GM21619 (cell line): Measurements from ENCODE around the gene ANKRD17.
"Not testable (repeated sequence)": the region's sequence is repeated elsewhere in the genome, so short reads cannot be mapped to it uniquely, and the experiment has no call there.

Experiments used
- ATAC-seq: cut with Tn5 transposase; IDR thresholded peaks from one replicate; pipeline ENCODE4 v1.9.1; 2021; ENCODE audit not compliant: unreplicated experiment

Gene ANKRD17

DNA sequence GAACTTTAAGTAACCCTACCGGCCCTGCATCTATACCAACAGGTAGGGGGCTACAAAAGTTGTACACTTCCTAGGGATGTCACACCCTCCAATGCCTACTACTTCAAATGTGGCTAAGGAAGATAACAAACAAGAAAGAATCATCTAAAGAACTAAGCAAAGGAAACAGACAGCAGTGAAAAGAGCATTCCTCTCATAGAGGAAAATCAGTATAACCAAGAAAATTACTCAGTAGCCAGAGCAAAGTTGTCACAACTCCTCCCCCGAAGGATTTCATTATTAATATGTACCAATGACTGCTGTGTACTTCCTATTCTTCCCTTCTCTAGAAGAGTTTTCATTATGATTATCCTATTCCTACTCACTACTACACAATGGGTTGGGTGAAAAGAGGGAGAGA lies 12.6 kb downstream of the ANKRD17 start:
- ATAC-seq, result no peak

- ATAC-seq, result no peak
These were observed 13.5 kb downstream of the ANKRD17 start for GRCh38 chr4:73244945-73245601.

DNA sequence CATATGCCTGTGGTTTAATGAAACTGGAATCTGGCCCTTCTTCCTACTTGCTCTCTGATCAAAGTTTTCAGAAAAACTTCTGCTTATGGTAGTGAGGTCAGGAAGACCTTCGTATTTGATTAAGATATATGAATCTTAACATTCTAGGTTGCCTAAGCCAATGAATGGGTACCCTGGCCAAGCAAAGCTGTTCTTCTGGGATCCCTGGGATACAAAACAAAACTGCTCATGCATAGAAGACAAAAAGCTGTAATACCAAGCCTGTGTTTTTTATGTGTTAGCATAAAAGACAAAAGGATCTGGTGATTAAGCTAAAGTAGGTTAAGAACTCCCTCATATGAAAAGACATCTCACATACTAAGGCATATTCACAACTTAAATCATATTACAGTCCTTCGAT lies 21.6 kb downstream of the ANKRD17 start:
- ATAC-seq, result no peak

DNA sequence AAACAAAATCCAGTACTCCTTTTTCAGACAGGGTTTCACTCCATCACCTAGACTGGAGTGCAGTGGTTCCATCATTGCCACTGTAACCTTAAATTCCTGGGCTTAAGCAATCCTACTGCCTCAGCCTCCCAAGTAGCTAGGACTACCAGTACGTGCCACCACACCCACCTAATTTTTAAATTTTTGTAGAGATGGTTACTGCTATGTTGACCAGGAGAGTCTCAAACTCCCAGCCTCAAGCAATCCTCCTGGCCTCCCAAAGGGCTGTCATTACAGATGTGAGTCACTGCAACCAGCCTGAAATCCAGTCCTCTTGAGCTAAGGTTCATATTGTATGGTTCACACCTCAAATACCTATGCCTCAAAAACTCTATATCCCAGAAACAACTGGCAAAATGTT lies 22.4 kb downstream of the ANKRD17 start:
- ATAC-seq, result no peak

GRCh38 chr4:73234712-73235111 lies 23.9 kb downstream of the ANKRD17 start:
- no peak for ATAC-seq

DNA sequence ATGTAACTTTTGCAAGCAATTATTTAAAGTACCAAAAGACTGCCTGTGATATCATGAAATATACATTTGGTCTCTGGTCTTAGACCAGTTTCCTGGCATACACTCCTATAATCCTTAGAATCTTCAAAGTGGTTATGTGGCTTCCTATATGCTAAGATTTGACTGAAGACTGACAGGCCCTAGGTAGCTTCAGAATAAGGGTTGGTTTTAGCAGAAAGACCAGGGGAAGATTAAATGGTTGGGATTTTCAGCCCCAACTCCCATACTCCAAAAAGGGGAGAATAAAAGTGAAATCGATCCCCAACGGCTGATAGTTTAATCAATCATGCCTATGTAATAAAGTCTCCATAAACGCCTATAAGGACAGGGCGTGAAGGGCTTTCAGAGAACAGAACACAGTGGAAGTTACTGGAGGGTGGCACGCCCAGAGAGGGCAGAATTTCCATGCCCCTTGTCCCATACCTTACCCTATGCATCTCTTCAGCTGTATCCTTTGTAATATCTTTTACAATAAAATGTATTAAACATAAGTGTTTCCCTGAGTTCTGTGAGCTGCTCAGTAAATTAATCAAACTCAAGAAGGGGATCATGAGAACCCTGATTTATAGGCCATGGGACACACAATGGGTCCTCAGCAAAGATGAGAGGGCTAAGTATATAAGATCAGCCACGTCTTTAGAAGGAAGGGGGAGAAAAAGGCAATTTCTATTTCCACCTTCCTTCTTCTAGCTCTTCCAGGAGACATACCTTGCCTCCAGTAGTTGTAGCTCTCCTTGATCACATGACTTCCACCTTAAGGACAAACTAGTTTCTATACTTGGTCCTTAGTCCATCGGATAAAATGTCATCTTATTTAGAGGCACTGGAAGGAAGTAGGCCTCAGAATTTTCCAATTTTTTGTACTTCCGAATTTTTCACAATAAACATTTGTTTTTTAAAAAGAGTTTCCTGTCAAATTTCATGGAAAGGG lies 26.8 kb downstream of the ANKRD17 start:
- ATAC-seq, result no peak

- ATAC-seq, result no peak
These were observed 27.6 kb downstream of the ANKRD17 start for GRCh38 chr4:73230865-73231517.

GRCh38 chr4:73228800-73229199 lies 29.8 kb downstream of the ANKRD17 start:
- not testable (repeated sequence) for ATAC-seq

GRCh38 chr4:73224886-73225285 lies 33.7 kb downstream of the ANKRD17 start:
- ATAC-seq, result no peak

GRCh38 chr4:73223258-73223650 lies 35.3 kb downstream of the ANKRD17 start:
- no peak for ATAC-seq

DNA sequence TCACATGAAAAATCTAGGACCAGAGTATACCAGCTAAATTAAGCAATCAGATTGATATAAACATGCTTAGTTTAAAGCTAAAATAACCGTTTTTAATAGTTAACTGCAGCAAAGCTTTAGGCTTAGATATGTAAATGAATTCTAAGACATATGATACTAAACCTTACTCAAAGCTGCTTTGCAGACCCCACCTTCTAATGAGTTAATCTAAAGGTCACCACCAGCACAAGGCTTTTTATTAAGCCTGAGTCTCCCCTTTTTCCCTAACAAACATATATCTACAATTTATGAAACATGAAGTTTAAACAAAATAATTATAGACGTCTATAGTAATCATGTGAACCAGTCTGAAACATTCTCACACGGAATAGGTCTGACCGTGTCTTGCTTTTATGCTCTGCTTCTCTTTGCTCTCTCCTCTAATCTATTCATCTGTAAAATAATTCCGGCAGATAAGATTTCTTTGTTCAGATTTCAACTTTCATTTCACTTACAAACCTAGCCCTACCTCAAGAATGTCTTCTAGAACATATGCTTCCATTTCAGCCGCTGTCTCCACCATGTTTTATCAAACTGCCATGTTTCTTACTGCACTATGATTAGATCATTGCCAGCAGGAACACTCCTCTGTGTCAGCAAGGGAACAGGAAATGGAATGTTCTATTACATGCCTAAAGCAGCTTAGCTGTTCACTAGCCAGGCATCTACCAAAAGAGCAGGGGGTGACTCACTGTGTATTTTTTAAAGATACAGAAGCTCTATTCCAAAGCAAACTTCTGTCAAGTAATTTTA lies 35.9 kb downstream of the ANKRD17 start:
- ATAC-seq, result peak; percentile 99

- no peak for ATAC-seq
These were observed 36.9 kb downstream of the ANKRD17 start for GRCh38 chr4:73221734-73222133.

DNA sequence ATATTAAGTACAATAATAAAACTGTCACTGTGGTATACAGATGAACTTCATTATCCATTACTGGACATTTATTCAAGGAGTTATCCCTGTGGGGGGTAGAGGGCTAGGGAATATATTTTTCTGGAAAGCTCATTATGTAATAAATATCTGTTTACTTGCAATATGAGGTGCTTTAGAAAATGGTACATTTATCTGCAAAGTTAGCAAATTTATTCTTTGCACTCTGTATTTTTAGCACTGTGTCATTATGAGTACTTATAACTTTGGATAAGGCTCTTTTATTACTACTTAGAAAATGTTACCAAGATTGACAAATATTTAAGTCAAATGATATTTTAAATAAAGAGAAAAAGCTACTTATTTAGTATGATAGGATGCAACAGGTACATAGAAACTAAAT lies 37.8 kb downstream of the ANKRD17 start:
- no peak for ATAC-seq

- no peak for ATAC-seq
These were observed 44.5 kb downstream of the ANKRD17 start for GRCh38 chr4:73213916-73214653.

DNA sequence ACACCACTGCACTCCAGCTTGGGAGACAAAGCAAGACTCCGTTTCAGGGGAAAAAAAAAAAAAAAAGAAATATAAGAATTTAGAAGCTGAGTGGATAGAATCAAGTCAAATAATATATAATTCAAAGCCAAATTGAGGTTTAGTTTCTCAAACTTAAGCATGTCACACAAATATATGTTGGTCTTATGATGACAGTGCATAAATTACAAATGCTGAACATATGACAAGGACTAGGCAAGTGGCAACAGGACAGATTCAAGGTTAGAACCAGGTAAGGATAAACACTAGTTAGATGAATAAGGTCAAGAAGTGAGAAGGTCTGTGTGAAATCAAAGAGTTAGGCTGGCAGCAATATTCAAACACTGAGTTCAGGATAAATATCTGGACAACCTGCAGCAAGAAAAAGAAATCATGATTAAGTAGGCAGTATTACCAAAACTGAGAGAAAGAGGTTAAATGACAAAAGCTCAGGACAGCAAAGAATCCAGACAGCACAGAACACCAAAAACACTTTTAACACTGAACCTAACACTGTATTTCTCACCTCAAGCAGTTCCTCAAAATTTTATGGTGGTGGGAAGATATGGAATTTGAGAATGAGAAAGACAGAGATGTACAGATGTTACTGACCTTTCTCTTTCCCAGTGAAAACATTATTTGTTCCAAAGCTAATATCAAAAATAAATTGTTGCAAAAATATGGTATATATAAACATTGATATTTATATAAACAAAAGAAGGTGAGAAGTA lies 45.4 kb downstream of the ANKRD17 start:
- no peak for ATAC-seq

DNA sequence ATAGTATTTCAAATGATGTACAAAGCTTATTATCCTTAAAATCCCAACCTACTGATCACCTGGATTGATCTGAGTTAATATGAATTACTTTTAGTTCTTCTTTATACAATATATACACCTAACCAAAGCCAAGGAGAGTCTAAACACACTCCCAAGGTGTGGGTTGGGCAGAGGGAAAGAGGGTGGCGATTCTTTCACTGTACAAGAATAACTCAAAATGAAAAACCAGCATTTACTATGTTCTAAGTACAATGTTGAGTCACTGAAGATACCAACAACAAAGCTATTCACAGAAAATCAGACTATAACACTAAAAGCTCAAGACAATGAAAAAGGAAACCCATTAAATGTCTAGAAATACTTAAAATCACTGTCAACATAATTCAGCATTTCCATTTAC lies 46.6 kb downstream of the ANKRD17 start:
- ATAC-seq, result no peak

GRCh38 chr4:73208376-73208775 lies 50.2 kb downstream of the ANKRD17 start:
- ATAC-seq, result no peak

GRCh38 chr4:73206236-73206635 lies 52.4 kb downstream of the ANKRD17 start:
- no peak for ATAC-seq

- ATAC-seq, result no peak
These were observed 53.1 kb downstream of the ANKRD17 start for GRCh38 chr4:73205482-73205881.

- ATAC-seq, result not testable (repeated sequence)
These were observed 54.6 kb downstream of the ANKRD17 start for GRCh38 chr4:73203976-73204375.
